ENCODE results near the gene ANKS3.

Gene ANKS3, protein sequence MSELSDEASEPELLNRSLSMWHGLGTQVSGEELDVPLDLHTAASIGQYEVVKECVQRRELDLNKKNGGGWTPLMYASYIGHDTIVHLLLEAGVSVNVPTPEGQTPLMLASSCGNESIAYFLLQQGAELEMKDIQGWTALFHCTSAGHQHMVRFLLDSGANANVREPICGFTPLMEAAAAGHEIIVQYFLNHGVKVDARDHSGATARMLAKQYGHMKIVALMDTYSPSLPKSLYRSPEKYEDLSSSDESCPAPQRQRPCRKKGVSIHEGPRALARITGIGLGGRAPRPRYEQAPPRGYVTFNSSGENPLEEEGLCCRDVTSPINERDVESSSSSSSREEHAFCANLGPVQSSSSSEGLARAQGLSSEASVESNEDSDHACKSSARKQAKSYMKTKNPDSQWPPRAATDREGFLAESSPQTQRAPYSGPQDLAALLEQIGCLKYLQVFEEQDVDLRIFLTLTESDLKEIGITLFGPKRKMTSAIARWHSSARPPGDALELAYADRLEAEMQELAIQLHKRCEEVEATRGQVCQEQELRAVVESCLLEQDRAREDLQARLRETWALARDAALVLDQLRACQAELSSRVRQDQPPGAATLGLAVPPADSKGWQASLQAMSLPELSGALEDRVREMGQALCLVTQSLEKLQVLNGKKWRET

DNA sequence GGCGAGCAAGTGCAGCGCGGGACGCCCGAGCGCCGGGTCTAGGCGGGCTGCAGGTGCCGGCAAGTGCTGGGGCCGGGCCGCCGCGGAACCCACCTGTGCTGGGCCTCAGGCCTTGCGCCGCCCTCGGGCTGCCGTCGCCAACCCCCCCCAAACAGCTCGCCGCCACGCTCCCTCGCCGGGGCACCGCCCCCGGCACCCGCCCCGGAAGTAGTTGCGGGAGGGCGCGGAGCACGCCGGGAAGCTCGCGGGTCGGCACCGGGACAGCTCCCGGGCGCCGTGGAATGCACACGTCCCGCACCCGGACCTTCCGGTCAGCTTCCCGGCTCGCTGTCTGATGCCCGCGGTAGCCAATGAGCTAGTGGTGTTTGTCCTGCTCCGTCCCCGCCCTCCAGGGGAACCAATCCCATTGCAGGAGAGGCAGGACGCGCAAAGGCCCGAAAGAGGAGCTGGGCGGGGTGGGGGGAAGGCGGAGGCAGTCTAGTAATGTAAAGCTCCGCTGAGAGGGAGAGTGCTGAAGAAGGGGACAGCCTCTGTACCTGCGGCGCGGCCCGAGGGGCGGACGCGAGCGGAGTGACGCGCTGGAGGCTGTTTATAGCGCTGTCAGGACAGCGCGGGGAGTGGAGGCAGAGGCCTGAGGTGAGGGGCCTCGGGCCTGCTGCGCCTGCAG is at the start of gene ANKS3, which contains the start of gene DNAAF8:
ANKS3 (minus strand) TSS at position 209 of the 667 bp plus-strand sequence. CDS start 4,122 bp downstream, outside the sequence.
DNAAF8 (plus strand) TSS at position 475 of the 667 bp plus-strand sequence. CDS start 1,978 bp downstream, outside the sequence.
- DNase-seq, result peak; percentile 86

GRCh38 chr16:4783251-4783950 is 49.3 kb upstream of the ANKS3 start:
- DNase-seq, result no peak

GRCh38 chr16:4780235-4780634 is 46.2 kb upstream of the ANKS3 start:
- DNase-seq, result no peak

DNA sequence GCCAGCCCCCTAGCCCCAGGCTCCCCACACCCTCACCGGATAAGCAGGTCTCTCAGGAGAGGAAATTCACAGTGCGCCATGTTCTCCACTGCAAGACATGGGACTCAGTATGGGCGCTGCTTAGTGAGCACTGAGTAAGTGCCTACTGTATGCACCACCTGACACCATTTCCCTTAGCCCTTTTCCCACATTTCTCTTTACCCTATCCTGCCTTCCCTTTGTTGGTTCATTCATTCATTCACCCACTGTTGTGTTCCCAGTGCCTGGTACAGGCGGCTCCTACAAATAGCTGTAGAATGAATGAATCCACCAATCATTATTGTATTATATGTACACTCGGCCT is 44.0 kb upstream of the ANKS3 start:
- DNase-seq, result no peak

DNA sequence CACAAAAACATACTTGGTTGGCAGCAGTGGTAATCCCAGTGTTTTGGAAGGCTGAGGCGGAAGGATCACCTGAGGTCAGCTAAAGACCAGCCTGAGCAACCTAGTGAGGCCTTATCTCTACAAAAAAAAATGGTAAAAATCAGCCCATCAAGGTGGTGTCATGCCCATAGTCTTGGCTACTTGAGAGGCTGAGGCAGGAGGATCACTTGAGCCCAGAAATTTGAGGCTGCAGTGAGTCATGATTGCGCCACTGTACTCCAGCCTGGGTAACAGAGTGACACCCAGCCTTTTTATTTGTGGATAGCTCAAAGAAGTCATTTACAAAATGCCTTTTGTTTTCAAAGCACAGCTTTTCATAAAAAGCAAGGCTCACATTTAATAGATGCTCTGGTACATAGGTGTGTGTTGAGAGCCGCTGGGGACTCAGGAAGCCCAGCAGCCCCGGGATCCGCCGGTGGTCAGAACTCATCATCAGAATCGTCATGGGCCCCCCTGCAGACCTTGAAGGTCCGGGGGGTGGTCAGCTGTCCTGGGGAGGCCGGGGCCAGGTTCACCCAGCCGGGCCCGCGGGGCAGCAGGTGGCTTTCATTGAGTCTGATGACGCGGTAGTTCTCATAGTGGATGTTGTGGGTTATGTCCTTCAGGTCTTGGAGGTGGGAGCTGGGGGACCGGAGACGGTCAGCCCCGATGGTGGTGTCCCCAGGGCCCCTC is 43.4 kb upstream of the ANKS3 start:
- no peak for DNase-seq

GRCh38 chr16:4776141-4776705 is 42.2 kb upstream of the ANKS3 start:
- DNase-seq, result no peak

- no peak for DNase-seq
Measured at GRCh38 chr16:4775005-4775404, 40.9 kb upstream of the ANKS3 start.

- DNase-seq, result no peak
Measured at GRCh38 chr16:4772351-4772750, 38.3 kb upstream of the ANKS3 start.

- DNase-seq, result no peak
Measured at GRCh38 chr16:4771646-4772045, 37.6 kb upstream of the ANKS3 start.

DNA sequence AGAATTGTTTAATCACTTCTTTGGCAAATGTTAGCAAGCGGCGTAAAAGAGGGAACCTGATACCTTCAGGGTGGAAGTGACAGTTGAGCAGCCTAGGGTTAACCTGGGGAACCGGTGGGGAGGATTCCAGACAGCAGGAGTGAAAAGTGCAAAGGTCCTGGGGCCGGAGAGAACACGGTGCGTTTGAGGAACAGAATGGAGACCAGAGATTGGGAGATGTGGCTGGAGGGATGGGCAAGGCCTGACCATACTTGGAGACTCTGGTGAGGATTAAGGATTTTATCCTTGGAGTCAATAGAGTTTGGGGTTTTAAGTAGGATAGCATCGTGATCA is 35.2 kb upstream of the ANKS3 start:
- no peak for DNase-seq

GRCh38 chr16:4768549-4769305 is 34.7 kb upstream of the ANKS3 start:
- peak; percentile 90 for DNase-seq

- no peak for DNase-seq
Measured at GRCh38 chr16:4767872-4768548, 33.9 kb upstream of the ANKS3 start.

- DNase-seq, result peak; percentile 98
Measured at GRCh38 chr16:4766875-4767628, 33.0 kb upstream of the ANKS3 start, which contains the start of gene ZNF500. Gene ZNF500, minus strand, starts transcription at chr16:4767162. Its CDS starts 1,184 bp downstream, at chr16:4765978.

- DNase-seq, result no peak
Measured at GRCh38 chr16:4765511-4766474, 31.7 kb upstream of the ANKS3 start.

DNA sequence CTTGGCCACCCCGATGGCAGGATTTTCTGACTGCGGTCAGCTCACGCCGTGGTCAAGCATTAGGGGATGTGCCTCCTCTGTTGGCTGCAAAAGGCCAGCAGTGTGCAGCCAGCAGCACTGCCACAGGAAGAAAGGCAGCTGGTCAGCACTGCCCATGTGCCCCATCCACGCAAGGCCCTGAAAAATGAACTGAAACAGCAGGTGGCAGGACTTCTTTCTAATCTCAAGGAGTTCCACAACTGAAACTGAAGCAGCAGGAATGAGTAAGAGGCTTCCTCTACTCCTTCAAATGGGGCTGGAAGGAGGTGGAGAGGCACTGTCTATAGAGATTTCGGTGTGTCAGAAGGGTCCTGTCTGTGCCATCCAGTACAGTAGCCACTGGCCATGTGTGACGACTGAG is 29.7 kb upstream of the ANKS3 start:
- DNase-seq, result no peak

DNA sequence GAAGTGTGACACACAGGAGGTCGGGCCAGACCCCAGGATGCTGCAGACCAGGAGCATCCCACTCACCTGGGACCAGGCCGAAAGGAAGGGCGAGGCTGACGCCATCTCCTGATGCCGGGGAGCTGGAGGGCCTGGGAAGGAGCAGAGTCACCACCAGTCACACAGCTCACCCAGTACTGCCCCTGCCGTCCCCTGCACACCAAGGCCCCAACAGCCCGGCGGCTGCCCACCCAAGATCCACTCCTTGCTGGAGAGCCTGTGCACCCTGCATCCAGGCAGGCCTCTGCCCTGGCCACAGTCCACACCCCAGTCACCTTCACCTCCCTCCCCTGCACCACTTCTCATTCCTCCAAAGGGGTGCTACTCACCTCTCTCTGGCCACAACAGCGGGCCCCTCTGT is 28.1 kb upstream of the ANKS3 start:
- no peak for DNase-seq

DNA sequence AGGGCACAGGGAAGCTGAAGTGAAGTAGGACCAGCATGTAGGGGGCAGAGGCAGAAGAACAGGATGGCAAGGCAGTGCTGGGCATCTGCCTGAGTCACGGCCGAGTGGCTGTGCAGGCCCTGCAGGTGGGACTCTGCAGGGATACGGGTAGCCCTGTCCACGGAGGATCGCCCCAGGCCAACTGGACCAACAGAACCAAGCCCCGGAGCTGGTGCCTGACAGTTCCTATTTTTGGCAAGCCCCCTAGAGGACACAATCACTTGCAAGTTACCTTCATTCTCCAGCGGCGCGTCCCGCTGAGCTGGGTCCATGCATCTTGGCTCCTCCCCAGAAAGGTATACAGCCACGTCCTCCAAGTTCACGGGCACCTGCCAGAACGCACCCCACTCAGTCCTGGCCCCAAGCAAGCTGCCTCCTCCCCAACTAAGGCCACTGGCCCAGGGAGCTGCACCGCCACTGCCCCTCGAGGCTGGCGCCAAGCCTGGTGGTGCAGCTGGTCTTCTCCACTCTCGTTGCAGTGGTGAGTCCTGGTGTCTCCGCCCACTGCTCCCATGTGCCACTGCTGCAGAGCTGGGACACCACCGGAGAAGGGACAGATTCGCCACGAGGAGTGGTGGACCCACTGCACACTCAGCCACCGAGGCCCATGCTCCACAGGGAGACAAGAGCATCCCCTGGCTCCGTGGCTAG is 26.3 kb upstream of the ANKS3 start:
- DNase-seq, result no peak

GRCh38 chr16:4755687-4756086 is 21.6 kb upstream of the ANKS3 start:
- no peak for DNase-seq
